Endothelial cell of umbilical vein (primary cell): ENCODE measurements around the gene CHST11. TPM values are rescaled to one million over a fixed set of nuclear protein-coding genes. Genes with fewer than 3 reads are reported as not detected.
A peak's percentile ranks its signal among the peaks of the same experiment; 100 is the strongest.

Experiments
- BruUV-seq: library from RNA; stranded (reverse); fragments of 400-500 nt; replicated peaks from 2 replicates; lab custom pipeline; 2021; lab: Mats Ljungman, UMichigan
- CTCF ChIA-PET: fragments of 300-600, 350-600 bp; sonication (Branson Sonifier 250); formaldehyde crosslinking; loops from one replicate; lab custom pipeline; 2021; ENCODE audit warnings: antibody characterized with exemption, inconsistent platforms; lab: Charles Lee
- POLR2A ChIA-PET: fragments of 300-600, 350-600 bp; sonication (Branson Sonifier 250); formaldehyde crosslinking; loops from one replicate; lab custom pipeline; 2021; ENCODE audit warnings: antibody characterized with exemption, inconsistent platforms; lab: Charles Lee
- DNase-seq: peaks from one replicate; pipeline ENCODE4 v3.0.0-alpha.2; 2011; ENCODE audit warnings: low read depth, low spot score
- FAIRE-seq: peaks from 2 replicates; lab custom pipeline; 2011; peaks lifted over from hg19 to GRCh38; lab: Jason Lieb, UNC
- H2AFZ ChIP-seq: 2 replicates; pipeline ENCODE4 v1.6.0; 2012; ENCODE audit warnings: low read depth, low read length, control low read depth, inconsistent platforms
- H3K27ac ChIP-seq: 2 replicates; pipeline ENCODE4 v1.5.1; 2011; ENCODE audit warnings: low read depth, mild to moderate bottlenecking, control low read depth, low read length, moderate library complexity; ENCODE audit not compliant: insufficient read depth
- H3K27me3 ChIP-seq, 2 experiments: 2 replicates each; pipeline versions ENCODE4 v1.6.0 to v1.6.1; 2011; ENCODE audit warnings: low read length in 2 of 2, mixed read lengths in 1 of 2; ENCODE audit not compliant: control insufficient read depth in 2 of 2, insufficient read depth in 2 of 2
- H3K36me3 ChIP-seq, 2 experiments: 2 replicates in 1 of 2; 3 replicates in 1 of 2; pipeline ENCODE4 v1.5.1; 2011; ENCODE audit warnings: low read length in 2 of 2, mild to moderate bottlenecking in 1 of 2, moderate library complexity in 1 of 2; ENCODE audit not compliant: control insufficient read depth in 2 of 2, insufficient read depth in 2 of 2; ENCODE audit errors: extremely low read depth in 1 of 2
- H3K4me1 ChIP-seq: 3 replicates; pipeline ENCODE4 v1.5.1; 2011; ENCODE audit warnings: mild to moderate bottlenecking, low read length; ENCODE audit not compliant: control insufficient read depth, insufficient read depth; ENCODE audit errors: extremely low read depth
- H3K4me2 ChIP-seq: 2 replicates; pipeline ENCODE4 v1.6.1; 2011; ENCODE audit warnings: low read length, control low read depth, mixed read lengths; ENCODE audit not compliant: insufficient read depth
- H3K4me3 ChIP-seq, 3 experiments: fragments of 200-600 bp in 1 of 3; sonication (generic), shearing (Covaris generic) in 1 of 3; replicated peaks in 1 of 3; 2 replicates each; pipeline ENCODE4 v1.5.1; 2011 to 2016; ENCODE audit warnings: control low read depth in 3 of 3, low read length in 3 of 3, mild to moderate bottlenecking in 2 of 3, inconsistent platforms in 1 of 3, low read depth in 1 of 3, moderate library complexity in 1 of 3; ENCODE audit not compliant: insufficient read depth in 1 of 3
- H3K79me2 ChIP-seq: 2 replicates; pipeline ENCODE4 v1.6.0; 2012; ENCODE audit warnings: low read length, inconsistent platforms; ENCODE audit not compliant: control insufficient read depth, insufficient read depth
- H3K9ac ChIP-seq: replicated peaks from 2 replicates; pipeline ENCODE3; 2011; ENCODE audit warnings: low read length, control low read depth; ENCODE audit not compliant: insufficient read depth; ENCODE audit errors: extremely low read depth
- H3K9me1 ChIP-seq: replicated peaks from 3 replicates; pipeline ENCODE4 v1.6.0; 2011; ENCODE audit warnings: mild to moderate bottlenecking, low read length; ENCODE audit not compliant: control insufficient read depth, insufficient read depth; ENCODE audit errors: extremely low read depth
- H3K9me3 ChIP-seq: replicated peaks from 2 replicates; pipeline ENCODE4 v1.5.1; 2012; ENCODE audit warnings: low read length, inconsistent platforms; ENCODE audit not compliant: control insufficient read depth, insufficient read depth
- H4K20me1 ChIP-seq: replicated peaks from 2 replicates; pipeline ENCODE3; 2011; ENCODE audit warnings: mild to moderate bottlenecking, low read length; ENCODE audit not compliant: control insufficient read depth, insufficient read depth; ENCODE audit errors: extremely low read depth
- EZH2 ChIP-seq: IDR thresholded peaks from 2 replicates; pipeline ENCODE4 v1.6.1; 2012; ENCODE audit warnings: borderline replicate concordance, low read depth, mild to moderate bottlenecking, moderate library complexity, low read length, inconsistent platforms; ENCODE audit not compliant: severe bottlenecking
- FOS ChIP-seq: IDR thresholded peaks from 2 replicates; pipeline ENCODE4 v1.6.1; 2011; ENCODE audit warnings: mild to moderate bottlenecking, low read length, moderate library complexity, borderline replicate concordance; ENCODE audit not compliant: insufficient read depth
- GATA2 ChIP-seq: IDR thresholded peaks from 2 replicates; pipeline ENCODE4 v1.7.0; 2011; ENCODE audit warnings: low read depth, mild to moderate bottlenecking, moderate library complexity, mixed read lengths, low read length; ENCODE audit not compliant: insufficient read length, insufficient read depth
- JUN ChIP-seq: IDR thresholded peaks from 2 replicates; pipeline ENCODE4 v1.6.1; 2011; ENCODE audit warnings: borderline replicate concordance, low read depth; ENCODE audit not compliant: insufficient read length, insufficient read depth
- MYC ChIP-seq: IDR thresholded peaks from one replicate; pipeline ENCODE4 v1.6.1; 2011; ENCODE audit warnings: mild to moderate bottlenecking, low read depth, low read length
- POLR2A ChIP-seq: IDR thresholded peaks from 2 replicates; pipeline ENCODE4 v1.6.1; 2012; ENCODE audit warnings: low read depth, mild to moderate bottlenecking, control low read depth, low read length
- POLR2AphosphoS5 ChIP-seq: IDR thresholded peaks from 2 replicates; pipeline ENCODE4 v1.6.1; 2012; ENCODE audit warnings: low read depth, mild to moderate bottlenecking, control low read depth, low read length, moderate library complexity; ENCODE audit not compliant: insufficient read depth
- dilution Hi-C: fragments of 300-500 bp; cut with MboI; formaldehyde crosslinking; loops from one replicate; pipeline ENCODE4 v1.15.0; 2019; ENCODE audit warnings: low sequenced_read_pairs; ENCODE audit not compliant: extremely low pct_ligation_motif_present
- intact Hi-C: fragments of 100-400 bp; cut with micrococcal nuclease; formaldehyde crosslinking; loops from one replicate; pipeline ENCODE4 v1.10.0; 2022
- polyA plus RNA-seq, 4 experiments: library from polyadenylated mRNA; depleted of rRNA in 3 of 4; stranded (reverse) in 3 of 4; unstranded in 1 of 4; fragments of >200 nt; gene quantifications; 2 replicates each; pipeline versions ENCODE4 v1.2.1 to v1.2.3, GENCODE V29; 2011 to 2012; ENCODE audit warnings: missing spikeins in 1 of 4
- total RNA-seq: library from RNA; stranded (reverse); gene quantifications from 2 replicates; pipeline ENCODE4 v1.2.3, GENCODE V29; 2021
- TF ChIP-seq, protein P1 (sequence below), 2 donors: IDR thresholded peaks; 1 replicate in 1 of 2; 2 replicates in 1 of 2; pipeline ENCODE4 v1.5.1; 2011; ENCODE audit warnings: low read length in 2 of 2, mild to moderate bottlenecking in 2 of 2, moderate library complexity in 2 of 2, control low read depth in 1 of 2, inconsistent platforms in 1 of 2, low read depth in 1 of 2; ENCODE audit not compliant: insufficient read depth in 1 of 2; ENCODE audit errors: extremely low read depth in 1 of 2
- TF ChIP-seq, protein P2 (sequence below): IDR thresholded peaks from 2 replicates; pipeline ENCODE4 v1.6.1; 2011; ENCODE audit not compliant: insufficient read depth, insufficient read length

The CHST11 gene
- total and polyA plus RNA-seq, 2 donors (not counting 3 experiments of a cell fraction or from before 2014, with no cell fraction given) = 19.7 to 20.9 TPM

DNA sequence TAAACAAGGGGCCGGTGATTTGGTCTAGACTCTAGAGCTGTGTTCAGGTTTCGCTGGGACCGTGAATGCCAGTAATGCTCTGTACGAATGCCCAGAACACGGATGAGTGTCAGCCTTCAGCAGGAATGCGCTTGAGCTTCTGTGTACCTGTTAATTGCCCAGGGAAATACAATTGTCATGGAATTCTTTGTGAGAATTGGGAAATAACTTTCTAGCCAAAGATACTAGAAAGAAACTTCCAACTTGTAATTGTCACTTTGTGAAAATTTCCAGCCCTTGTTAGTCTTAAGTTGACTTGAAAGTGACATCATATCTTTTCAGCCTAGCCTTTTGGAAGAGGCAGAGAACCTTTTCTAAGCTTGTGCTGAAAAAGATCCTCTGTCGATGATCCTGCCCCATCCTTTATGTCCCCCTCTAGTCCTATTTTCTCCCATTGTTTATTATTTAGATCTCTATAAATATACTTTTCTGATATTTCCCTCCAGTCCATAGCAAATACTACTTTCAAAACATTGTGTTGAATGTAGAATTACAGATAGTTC lies 2.7 kb downstream of the CHST11 start:
- H3K4me2 ChIP-seq = peak overlapping the region; percentile 83
- H3K4me1 ChIP-seq = peaks cover 57% of the 10 kb centered on the region
- H3K9ac ChIP-seq = no peak overlapping the region
- intact Hi-C loops (loop anchor here (5.0 to 10.0 kb wide), 3 partner anchors 128 to 242 kb away; partner anchors contain the start of gene TXNRD1), dilution Hi-C loops (no loop called here)
- H3K4me3 ChIP-seq = peak overlapping the region; percentile 64 to 76 (median 68)
- POLR2A ChIA-PET = no interaction called here
- H3K79me2 ChIP-seq = peaks cover 68% of the 10 kb centered on the region
- CTCF ChIA-PET = interaction anchor here (1.6 to 4.6 kb wide), 4 partner anchors 19 to 594 kb away, joined by 4 to 46 read pairs (median 10); no protein-coding TSS in a partner anchor
- TF ChIP-seq, protein P1, sequence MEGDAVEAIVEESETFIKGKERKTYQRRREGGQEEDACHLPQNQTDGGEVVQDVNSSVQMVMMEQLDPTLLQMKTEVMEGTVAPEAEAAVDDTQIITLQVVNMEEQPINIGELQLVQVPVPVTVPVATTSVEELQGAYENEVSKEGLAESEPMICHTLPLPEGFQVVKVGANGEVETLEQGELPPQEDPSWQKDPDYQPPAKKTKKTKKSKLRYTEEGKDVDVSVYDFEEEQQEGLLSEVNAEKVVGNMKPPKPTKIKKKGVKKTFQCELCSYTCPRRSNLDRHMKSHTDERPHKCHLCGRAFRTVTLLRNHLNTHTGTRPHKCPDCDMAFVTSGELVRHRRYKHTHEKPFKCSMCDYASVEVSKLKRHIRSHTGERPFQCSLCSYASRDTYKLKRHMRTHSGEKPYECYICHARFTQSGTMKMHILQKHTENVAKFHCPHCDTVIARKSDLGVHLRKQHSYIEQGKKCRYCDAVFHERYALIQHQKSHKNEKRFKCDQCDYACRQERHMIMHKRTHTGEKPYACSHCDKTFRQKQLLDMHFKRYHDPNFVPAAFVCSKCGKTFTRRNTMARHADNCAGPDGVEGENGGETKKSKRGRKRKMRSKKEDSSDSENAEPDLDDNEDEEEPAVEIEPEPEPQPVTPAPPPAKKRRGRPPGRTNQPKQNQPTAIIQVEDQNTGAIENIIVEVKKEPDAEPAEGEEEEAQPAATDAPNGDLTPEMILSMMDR (IDR thresholded peaks at IDR 0.05; ENCODE audit: extremely low read depth in 1 of 2, insufficient read depth in 1 of 2, low read depth in 1 of 2, low read length in 2 of 2) = no peak
- TF ChIP-seq FOS (no peak), MYC (no peak)
- H4K20me1 ChIP-seq = no peaks in the 10 kb centered on the region
- BruUV-seq = no TSS peak
- no peaks in the 10 kb centered on the region for H3K9me1 ChIP-seq
- no peaks in the 10 kb centered on the region for H3K9me3 ChIP-seq
- no peak overlapping the region for H2AFZ ChIP-seq
- no peak overlapping the region for H3K27ac ChIP-seq
- FAIRE-seq (no peak), DNase-seq (no peak)
- no peaks in the 10 kb centered on the region for H3K27me3 ChIP-seq
- H3K36me3 ChIP-seq = no peaks in the 10 kb centered on the region

DNA sequence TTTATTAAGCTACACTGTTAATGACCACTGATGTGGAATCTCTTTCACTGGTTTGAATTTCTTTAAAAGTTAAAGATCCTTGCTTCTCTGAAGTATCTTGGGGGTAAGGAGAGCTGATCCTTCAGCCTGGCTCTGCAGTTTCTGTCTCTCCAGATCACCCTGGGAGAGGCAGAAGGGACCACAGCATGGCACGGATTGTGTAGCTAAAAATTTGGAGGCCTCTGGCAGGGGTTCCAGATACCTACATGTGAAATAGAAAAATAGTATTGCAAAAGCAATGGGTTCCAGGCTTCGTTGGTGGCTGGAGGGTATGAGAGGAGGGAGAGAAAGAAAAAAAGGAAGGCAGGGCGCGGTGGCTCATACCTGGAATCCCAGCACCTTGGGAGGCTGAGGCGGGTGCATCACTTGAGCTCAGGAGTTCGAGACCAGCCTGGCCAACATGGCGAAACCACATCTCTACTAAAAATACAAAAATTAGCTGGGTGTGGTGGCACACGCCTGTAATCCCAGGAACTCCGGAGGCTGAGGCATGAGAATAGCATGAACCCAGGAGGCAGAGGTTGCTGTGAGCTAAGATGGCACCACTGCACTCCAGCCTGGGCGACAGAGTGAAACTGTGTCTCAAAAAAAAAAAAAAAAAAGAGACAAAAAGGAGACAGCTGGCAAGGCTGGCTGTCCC lies 3.4 kb downstream of the CHST11 start:
- CTCF ChIA-PET = interaction anchor here (1.5 to 4.6 kb wide), 4 partner anchors 14 to 593 kb away, joined by 4 to 46 read pairs (median 8); no protein-coding TSS in a partner anchor
- FAIRE-seq (no peak), DNase-seq (no peak)
- H3K4me2 ChIP-seq = peak overlapping the region; percentile 83
- TF ChIP-seq POLR2A (no peak), GATA2 (no peak), JUN (no peak), POLR2AphosphoS5 (no peak), MYC (no peak), FOS (no peak), EZH2 (no peak)
- TF ChIP-seq, protein P2, sequence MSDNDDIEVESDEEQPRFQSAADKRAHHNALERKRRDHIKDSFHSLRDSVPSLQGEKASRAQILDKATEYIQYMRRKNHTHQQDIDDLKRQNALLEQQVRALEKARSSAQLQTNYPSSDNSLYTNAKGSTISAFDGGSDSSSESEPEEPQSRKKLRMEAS = no peak
- TF ChIP-seq, protein P1 (IDR thresholded peaks at IDR 0.05; ENCODE audit: extremely low read depth in 1 of 2, insufficient read depth in 1 of 2, low read depth in 1 of 2, low read length in 2 of 2) = no peak
- no peaks in the 10 kb centered on the region for H3K9me3 ChIP-seq
- H3K27me3 ChIP-seq = no peaks in the 10 kb centered on the region
- peaks cover 76% of the 10 kb centered on the region for H3K79me2 ChIP-seq
- no peak overlapping the region for H3K27ac ChIP-seq
- H3K4me3 ChIP-seq = no peak overlapping the region
- no peak overlapping the region for H3K9ac ChIP-seq
- H3K9me1 ChIP-seq = no peaks in the 10 kb centered on the region
- H3K4me1 ChIP-seq = peaks cover 51% of the 10 kb centered on the region
- H3K36me3 ChIP-seq = no peaks in the 10 kb centered on the region
- dilution Hi-C loops (no loop called here), intact Hi-C loops (no loop called here)
- POLR2A ChIA-PET = no interaction called here
- H2AFZ ChIP-seq = no peak overlapping the region
- BruUV-seq = no TSS peak
- H4K20me1 ChIP-seq = no peaks in the 10 kb centered on the region
